Right hindlimb (tissue), 1 donor: ENCODE results near the gene KRTAP5-2.
A peak's percentile ranks its signal among the peaks of the same experiment; 100 is the strongest.

ENCODE experiments used
- DNase-seq: peaks from one replicate; pipeline ENCODE4 v3.0.0-alpha.2; 2018

KRTAP5-2 gene

DNA sequence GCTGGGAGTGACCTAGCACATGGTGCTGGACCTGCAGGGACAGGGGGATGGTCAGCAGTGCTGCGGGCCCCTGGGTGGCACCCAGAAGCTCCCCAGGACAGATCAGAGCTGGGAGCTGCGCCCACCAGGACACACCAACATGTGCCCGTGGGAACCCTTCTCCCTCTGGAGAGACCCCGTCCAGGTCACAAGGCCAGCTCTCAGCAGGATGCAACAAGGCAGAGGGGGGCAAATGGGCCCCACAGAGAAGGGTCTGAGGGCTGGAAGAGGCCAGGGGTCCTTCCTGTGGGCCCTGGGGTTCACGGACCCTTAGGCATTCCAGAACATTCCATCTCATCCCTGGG, 32.2 kb downstream of the KRTAP5-2 start:
- no peak for DNase-seq

DNA sequence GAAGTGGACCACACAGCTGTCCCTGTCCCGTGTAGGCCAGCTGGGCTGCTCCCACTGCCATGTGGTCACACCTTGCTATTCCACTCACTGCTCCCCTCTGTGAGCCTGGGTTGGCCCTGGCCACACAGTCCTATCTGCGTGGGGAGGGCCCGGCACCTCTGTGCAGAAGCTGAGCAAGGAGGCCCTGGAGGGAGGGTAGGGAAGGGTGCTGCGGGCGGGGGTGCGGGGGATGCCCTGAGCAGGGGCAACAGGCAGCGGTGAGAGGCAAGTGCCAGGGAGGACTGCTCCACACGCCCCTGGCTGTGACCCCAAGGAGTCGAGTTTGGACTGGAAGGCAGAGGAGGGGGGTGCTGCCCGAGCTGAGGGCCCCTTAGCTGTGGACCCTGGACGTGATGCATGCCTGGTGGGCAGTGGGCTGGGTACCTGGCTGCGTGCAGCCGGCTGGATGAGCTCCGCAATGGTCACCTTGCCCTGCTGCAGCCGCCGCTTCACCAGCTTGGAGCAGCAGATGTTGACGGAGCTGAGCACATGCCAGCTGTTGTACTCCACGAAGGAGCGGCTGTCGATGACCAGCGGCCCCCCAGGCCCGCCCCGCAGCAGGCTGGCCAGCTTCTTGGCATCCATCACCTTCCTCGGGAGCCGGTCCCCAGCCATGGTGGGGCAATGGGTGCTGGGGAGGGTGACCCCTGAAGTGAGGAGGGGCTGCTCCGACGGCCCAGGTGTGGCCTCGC, 32.8 kb downstream of the KRTAP5-2 start:
- peak; percentile 24 for DNase-seq

DNA sequence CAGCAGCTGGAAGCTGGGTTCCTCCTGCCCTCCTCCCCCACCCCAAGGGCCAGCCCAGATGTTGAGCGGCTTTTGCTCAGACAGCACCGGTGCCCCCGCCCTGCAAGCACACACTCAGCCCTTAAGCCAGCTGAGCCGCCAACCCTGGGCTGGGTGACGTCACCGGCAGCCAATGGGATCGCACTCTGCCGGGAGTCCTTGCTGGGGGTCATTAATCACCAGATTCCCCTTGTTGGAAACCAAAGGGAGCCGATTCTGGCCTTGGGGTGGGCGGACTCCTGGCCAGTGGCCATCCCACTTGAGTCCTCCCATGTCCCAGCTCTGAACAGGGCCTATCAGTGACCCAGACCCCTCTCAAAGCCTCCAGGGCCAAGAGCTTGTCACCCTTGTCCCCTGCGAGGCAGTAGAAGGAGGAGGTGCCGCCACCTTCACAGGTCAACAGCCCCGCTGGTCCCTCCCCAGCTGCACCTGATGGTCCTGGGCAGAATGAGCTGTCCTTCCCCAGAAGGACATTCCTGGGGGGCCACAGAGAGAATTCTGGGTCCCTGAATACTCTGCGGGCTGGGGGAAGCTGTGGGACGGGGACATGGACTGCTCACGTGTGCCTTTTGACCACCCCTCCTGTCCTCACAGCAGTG, 33.4 kb downstream of the KRTAP5-2 start:
- DNase-seq = peak; percentile 75

DNA sequence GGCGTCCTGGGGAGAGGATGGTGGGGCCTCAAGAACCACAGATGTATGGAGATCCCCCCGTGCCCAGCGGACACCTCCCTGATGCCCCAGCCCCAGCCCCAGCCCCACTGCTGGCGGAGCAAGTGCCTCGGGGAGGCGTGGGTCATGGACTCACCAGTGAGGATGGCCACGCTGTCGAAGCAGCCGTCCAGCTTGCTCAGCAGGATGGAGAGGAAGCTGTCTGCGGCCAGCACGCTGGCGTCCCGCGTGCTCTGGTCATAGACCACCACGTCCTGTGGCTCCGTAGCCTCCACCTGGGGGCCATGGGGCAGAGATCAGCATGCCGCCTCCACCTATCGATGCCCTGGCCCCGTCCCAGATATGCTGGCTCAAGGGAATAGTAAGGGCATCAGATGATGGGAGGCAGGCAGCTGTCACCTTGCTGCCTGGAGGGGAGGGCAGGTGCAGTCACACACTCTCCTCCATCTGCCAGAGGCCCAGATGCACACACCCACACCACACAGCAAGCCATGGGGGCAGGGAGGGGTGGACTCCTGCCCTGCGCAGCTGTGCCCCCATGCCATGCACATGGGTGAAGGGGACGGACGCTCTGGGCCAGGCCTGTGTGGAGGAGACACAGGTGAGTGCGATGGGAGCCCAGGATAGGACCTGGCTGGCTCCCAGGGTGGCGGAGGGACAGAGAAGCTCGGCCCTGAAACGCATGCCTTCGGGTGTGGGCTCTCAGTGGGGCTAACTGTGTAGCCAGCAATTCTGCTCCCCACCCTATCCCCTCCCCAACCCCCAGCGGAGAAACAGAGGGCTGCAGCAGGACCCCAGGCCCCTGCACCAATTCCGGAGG, 34.2 kb downstream of the KRTAP5-2 start:
- peak; percentile 15 for DNase-seq

DNA sequence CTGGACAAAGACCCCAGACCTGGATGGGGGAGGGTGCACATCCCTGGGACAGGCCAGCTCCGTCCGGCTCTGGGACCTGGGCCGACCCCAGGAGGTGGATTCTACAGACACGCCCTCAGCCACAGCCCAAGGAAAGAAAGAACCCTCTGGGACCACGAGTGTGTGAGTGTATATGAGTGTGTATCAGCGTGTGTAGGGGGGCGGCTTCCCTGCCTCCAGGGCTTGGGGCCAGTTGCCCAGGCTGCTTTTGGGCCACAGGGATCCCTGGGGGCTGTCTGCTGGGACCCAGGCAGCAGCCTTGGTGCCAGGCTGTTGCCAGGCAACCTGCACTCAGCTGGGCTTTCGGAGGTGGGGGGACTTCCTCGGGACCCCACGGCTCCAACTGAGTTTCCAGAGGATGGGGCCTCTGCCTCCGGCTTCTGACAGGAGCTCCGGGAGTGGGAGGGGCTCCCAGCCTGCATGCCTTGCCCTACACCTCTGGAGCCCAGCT, 34.9 kb downstream of the KRTAP5-2 start:
- DNase-seq = peak; percentile 24

DNA sequence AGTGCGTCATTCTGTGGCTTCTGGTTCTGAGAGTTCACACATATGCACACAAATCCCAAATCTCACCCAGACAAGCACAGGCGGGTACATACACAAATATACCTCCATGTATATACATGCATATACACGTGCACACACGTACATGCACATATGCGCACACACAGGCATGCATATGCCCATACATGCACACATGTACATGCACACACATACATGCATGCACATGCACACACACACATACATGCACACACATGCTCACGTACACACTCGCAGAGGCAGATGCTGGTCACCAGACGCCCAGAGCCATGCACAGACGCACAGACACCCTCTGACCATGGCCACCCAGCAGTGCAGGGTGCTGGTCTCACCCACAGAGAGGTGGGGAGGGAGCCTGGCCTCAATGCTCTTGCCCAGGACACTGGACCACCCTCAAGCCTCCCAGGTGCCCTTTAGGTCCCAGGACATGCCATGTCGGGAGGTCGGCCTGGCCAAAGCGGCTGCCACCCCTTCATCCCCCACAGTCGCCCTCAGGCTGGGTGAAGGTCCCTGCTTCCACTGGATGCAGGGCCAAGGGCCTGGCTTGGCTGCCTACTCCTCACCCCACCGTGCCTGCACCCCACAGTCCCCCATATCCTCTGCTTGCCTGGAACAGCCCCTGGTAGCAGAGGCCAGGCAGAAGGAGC, 35.5 kb downstream of the KRTAP5-2 start:
- no peak for DNase-seq

DNA sequence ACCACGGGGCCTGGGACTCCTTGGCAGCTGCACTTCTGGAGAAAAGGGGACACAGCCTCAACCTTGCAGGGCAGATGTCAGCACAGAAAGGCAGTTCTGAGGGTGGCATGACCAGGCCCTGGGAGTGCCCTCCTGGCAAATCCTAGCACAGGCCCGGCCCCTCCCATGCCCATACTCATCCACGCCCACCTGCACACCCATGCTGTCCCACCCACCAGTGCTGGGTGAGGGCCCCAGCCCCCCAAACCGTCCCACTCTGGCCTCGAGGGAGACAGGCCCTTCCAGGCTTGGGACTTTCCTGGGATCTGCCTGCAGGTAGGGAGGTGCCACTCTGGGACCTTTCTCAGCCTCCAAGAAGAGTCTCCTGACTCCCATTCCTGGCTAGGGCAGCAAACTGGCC, 36.1 kb downstream of the KRTAP5-2 start:
- no peak for DNase-seq

DNA sequence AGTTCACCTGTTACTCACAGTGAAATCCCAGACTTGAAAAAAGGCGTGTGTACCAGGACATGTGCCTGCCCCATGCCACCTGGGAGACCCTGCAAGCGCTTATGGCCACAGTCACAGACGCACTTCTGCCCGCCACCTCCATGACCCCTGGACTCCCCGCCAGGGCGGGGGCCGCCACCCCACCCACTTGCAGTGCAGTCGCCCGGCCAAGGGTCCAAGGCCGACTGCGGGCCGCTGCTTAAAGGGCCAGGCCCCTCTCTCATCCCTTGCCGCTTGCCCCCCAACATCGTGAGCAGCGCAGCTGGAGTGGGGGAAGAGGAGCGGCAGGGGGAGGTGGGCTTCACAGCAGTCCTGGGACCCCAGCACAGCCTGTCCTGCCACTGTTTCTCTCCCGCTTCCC, 36.8 kb downstream of the KRTAP5-2 start:
- no peak for DNase-seq

DNA sequence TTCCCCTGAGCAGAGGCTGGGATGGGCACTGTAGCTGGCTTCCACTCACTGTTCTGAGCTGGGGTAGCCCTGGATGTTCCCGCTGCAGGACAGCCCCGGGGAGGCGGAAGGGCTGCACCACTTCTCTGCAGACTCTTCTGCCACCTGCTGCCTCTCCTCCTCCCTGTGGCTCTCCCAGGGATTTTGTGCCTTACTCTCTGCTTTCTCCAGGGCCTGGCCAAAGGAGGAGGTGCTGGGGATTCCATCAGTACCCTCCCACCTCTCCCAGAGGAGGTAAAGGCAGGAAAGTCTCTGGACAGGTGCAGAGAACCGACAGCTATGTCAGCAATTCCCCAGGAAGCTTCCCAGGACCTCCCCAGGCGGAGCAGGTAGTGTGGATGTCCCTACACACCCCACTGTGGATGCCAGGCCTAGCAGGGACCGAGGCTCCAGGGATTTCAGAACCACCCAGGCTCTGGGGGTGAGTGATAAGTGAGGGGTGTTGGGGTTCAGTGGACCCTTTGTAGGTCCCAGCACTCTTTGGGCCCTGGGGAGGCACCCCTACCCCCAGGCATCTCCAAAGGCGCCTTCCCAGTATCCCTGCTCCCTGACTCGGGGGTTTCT, 37.3 kb downstream of the KRTAP5-2 start:
- DNase-seq = no peak

DNA sequence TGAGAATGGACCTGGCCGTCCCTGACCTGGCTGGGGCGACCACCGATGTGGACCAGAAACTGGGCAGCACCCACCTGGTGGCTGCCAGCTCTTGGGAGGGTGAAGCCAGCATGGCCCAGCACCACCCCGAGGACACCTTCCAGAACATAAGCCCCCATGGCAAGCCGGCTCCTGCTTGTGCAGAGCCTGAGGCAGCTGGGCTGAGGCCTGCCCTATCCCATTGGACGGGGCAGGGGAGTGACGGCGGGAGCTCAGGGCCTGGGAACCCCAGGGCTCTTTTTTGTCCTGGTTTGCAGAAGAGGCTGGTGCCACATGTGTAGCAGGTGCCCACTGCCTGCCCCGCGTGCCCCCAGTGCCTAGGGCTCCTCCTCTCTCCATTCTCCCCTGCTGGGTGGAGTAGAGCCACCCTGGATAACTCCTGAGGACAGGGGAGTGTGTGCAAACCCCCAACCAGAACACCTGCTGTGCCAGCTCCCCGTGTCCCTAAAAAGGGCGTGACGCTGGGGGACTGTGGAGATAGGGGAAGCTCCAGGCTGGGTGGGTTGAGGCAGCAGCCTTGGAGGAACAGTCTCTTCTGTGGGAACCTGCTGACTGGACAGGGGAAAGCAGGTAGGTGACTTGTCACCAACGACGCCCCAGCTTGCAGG, 38.0 kb downstream of the KRTAP5-2 start:
- DNase-seq = no peak

DNA sequence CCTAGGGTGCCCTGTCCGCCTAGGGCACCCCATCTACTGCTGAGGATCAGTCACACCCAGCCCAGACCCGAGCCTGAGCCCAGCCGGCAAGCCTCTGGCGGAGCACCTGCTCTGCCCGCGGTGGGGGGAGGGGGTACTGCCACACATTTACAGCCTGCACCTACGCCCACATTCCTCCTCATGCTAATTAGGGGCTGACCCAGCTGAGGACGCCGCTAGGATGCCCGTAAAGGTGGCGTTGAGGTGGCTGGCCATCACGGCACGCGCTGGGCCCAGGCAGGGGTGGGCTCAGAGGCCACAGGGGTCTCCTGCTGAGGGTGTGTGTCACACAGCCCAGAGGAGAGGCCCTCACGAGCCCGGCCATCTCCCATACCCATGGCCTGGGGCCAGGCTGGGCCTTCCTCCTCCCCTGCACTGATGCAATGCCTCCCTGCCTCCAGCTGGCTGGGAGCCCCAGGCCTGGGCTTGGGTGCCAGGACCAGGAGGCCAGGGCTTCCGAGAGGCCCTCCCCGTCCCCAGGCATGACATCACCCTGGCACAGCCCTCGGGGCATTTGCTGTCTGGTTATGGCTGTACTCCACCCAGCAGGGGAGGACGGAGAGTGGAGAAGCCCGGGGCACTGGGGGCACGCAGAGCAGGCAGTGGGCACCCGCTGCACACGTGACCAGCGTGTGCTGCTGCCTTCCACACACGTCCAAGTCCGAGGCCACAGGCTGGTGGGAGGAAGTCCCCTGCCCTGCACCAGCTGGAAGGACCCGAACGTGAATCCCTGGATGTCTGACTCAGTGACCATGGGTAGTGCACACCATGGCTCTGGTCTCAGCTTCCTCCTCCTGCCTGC, 38.8 kb downstream of the KRTAP5-2 start:
- DNase-seq = peak; percentile 85

DNA sequence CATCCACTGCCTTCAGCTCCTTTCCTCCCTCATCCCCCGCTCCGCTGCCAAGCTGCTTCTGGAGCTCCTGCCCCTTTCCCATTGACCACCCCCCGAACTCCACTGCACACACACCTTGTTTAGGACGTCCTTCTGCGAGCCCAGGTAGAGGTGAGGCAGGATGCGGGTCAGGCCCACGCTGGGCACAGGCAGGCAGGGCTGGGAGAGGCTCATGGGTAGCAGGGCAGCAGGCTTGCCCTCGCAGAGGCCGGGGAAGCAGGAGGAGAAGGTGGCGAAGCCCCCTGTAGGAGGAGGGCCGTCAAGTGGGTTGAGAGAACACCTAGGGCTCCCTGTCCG, 39.4 kb downstream of the KRTAP5-2 start:
- no peak for DNase-seq

DNA sequence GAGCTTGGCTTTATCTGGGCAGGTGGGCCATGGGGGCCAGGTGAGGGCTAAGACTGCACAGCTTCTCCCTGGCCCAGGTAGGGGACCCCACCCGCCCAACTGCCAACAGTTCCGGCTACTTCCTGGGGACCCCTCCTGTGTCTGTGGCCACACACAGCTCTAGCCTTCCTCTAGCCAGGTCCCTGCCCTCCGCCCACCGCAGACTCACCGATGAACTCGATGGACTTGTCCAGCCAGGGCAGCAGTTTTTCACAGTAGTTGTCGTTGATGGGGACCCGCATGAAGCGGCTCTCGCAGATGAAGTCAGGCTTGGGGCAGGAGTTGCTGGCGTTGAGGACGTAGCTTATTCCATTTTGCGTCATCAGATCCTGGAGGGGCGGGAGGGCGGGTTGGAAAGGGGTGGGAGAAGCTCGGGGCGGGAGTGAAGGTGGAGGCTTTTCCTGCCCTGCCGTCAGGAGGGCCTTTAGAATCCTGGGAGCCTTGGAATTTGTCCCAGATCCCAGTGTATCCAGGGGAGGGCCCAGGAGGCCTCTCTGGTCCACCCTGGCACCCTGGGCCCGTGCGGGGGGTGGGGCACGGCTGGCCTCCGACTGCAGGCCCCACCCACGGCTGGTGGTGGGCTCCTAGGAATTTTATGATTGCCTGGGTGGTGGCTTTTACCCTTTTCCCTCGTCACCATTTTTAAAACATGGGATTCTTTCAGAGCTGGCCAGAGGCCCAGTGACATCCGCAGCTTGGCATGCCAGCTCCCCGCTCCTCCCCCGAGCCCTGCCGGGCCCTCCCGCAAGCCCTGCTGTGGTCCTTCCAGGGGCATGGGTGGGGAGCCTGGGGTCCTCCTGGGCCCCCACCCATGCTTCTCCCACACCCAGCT, 40.0 kb downstream of the KRTAP5-2 start:
- peak; percentile 74 for DNase-seq

DNA sequence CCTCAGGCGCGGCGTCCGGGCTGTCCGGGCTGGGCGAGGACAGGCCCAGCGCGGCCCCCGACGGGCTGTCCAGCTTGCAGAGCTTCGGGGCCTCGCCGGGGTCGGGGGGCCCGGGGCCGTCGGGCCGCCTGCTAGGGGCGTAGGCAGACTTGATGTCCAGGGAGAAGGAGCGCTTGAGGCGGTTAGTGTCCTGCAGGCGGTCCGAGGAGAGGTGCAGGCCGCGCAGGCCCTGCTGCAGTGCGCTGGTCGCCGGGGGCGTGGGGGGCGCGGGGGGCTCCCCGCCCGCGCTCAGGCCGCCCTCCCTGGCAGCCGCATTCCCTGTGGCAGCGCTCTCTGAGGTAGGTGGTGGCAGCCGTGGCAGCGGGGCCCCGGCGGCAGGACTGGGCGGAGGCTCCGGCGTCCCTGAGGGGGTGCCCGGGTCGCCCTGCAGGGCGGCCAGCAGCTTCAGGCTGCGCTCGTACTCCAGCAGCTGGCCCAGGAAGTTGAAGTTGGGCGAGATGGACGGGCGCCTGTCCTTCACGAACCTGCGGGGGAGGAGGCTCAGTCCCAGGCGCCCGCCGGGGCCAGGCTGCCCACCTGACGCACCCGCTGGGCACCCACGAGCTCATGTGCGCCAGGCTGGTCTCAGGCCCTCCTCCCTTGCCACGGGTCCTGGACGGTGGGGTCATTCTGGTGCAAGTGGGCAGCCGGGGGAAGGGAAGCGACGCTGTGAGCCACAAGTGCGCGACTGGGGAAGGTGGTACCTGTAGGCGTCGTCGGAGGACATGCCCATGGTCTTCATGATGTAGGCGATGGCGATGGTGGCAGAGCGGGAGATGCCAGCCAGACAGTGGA, 40.8 kb downstream of the KRTAP5-2 start:
- DNase-seq = no peak

DNA sequence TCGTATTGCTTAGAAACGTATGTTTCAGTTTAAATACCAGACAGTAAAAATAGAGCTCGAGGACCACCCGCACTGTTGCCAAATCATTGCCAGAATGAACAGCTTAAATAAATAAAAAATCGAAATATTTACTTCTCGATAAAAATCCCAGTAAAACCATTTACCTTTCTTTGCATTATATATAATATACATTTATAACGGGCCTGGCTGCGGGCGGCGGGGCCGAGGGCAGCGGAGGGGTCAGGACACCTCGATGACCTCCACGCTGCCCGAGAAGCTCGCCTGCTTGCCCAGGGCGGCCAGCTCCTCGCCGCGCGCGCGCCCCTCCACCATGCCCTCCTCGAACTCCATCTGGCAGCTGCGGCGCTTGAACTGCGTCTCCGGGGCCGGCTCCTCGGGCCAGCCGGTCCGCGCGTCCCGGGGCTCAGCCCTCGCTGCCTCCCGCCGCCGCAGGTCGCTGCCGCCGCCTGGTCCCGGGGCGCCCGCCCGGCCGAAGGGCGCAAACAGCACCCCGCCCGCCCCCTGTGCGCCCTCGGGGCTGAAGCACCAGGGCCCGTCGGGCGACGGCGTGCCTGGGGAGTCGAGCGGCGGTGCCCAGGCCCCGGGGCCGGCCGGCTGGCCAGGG, 41.7 kb downstream of the KRTAP5-2 start:
- no peak for DNase-seq

DNA sequence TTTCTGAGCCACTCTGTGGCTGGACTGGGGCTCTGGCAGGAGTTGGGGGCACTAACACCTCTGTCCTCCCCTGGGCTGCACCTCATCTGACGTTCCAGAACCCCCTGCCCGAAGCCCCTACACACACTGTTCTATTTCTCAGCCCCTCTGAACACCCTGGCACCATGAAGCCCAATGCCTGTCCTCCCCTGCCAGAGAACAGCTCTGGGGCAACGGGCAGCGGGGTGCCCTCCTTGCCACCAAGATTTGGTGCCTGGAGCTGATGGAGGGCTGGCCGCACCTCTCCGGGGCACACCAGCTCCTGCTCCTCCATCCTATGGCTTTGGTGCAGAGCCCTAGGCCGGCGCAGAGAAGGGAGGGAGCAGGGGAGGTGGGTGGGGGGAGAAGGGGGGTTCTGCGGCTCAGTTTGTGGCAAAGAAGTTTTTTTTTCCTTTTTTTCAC, 42.4 kb downstream of the KRTAP5-2 start:
- no peak for DNase-seq

DNA sequence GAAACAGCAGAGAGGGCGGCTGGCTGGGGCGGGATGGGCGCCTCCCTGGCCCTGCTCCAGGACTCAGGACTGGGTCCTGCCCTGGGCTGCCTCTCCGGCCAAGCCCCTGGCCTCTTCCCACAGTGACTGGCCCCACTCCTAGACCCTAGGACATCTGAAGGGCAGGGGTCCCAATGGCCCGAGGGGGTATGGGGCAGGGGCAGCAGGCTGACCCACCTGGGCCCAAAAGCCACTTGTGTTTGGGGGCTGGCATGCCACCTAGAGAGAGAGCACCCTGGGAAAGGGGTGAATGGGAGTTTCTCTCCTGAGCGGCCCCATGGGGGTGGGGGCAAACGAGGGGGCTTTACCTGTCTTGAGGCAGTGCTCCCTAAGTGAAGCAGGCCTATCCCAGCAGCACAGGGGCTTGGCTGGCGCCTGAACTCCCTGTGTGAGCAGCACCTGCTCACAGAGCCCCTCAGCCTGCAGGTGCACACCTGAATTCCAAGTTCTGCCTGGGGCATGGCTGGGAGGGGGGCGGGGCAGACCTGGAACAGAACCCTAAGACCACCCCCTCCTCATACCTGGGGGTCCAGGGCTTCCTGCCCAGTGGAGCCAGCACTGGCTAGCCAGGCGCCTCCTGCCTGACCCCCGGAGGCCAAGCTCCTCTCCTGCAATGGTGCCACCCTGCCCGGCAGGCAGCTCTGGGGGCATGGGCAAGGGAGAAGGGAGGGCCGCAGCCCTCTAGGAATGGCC, 42.9 kb downstream of the KRTAP5-2 start:
- DNase-seq = peak; percentile 17
